NOMO-1 (cell line): ENCODE measurements around the gene AGXT2.
"Not testable (repeated sequence)": the region's sequence is repeated elsewhere in the genome, so short reads cannot be mapped to it uniquely, and the experiment has no call there.

ENCODE experiments used
- DNase-seq, 2 experiments: peaks; one replicate each; lab custom pipeline; 2025; ENCODE audit not compliant: unreplicated experiment in 2 of 2; lab: John Stamatoyannopoulos, UW

The AGXT2 gene

DNA sequence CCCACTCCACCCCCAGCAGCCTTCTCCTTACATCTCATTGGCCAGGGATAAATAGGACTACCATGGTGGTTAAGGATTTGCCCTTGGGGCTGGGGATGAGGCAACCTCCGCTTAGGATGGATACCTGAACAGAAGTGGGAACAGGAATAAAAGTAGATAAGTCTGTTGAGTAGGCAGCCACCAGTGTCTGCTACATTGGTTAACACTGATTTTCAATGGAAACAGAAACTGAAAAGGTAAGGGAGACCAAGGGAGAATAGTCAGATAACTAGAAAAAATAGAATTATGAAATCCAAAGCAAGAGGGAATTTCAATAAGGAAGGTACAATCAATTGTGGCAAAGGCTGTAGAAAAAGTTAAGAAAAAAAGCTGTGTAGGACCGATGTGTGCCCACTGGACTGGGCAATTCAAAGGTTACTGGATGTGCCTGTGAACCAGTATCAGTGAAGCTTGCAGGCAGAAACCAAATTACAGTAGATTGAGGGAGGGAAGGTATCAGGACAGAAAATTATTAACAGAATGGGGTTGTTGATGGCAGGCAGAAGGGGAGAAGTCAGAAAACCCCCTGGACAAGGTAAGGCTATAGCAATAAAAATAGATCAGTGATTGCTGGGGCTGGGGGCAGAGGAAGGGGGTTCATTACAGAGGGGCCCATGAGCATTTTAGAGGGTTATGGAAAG lies 69.7 kb downstream of the AGXT2 start:
- DNase-seq: no peak

DNA sequence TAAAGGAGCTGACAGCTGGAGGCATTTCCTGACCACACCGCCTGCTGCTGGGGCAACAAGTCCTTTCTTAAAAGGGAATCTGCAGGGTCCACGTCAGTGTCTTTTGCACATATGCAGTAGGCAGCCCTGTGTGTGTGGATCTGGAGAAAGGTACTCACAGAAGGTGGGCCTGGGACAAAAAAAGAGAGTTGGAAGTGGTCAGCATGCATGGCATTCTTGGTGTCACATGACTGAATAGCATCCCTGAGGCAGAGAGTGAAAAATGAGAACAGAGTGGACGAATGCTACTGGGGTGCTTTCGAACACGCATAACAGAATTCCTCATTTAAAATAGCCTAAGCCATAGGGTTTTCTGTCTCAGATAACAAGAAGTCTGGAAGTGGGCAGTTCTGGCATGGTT lies 71.4 kb downstream of the AGXT2 start:
- no peak for DNase-seq

DNA sequence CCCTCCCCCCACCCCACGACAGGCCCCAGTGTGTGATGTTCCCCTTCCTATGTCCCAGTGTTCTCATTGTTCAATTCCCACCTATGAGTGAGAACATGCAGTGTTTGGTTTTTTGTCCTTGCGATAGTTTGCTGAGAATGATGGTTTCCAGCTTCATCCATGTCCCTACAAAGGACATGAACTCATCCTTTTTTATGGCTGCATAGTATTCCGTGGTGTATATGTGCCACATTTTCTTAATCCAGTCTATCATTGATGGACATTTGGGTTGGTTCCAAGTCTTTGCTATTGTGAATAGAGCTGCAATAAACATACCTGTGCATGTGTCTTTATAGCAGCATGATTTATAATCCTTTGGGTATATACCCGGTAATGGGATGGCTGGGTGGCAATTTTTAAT lies 76.1 kb downstream of the AGXT2 start:
- not testable (repeated sequence) for DNase-seq

DNA sequence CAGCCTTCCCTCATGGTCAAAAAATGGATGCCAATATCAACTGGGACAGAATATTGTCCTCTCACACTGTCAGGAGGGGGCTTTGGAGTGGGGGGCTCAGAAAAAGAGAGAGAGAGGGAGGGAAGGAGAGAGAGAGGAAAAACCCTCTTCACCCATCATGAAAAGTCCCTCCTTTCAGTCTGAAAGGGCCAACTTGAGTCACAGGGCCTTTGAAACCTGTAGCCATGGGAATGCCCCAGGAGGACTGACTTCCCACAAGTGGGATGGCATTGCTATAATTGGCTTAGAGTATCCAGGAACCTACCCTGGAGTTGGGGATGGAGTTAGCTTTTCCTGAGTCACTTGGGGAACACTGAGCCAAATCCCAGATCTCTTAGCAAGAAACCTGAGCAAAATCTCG lies 77.2 kb downstream of the AGXT2 start:
- DNase-seq: no peak

DNA sequence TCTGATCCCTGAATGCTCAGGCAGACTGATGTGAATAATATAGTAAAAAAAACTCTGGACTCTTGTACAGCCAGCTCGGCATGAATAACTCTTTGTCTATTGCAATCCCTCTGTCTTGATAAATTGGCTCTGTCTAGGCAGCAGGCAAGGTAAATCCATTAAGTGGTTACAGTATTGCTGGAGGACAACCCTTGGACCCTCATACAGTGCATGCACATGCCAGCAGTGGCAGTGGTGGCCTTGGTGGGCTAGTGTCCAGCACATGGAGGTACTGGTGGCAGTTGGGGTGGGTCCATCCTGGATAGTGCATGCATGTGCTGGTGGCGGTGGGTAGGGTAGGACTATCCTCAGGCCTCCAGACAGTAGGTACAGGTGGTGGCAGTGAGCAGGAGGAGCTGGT lies 79.5 kb downstream of the AGXT2 start:
- no peak for DNase-seq

DNA sequence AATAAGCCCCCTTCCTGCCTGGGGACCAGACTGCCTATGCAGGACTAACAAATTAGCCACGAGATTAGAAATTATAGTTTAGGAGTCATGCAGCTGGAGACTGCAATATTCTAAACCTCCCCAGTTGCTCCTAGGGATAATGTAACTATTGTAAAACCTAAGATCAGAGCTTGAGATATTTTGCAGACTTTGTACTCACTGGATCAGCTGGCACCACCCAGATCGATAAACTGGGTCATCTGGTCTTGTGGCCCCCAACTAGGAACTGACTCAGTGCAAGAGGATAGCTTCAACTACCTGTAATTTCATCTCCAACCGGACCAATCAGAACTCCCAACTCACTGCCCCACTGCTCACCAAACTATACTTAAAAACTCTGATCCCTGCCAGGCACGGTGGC lies 80.2 kb downstream of the AGXT2 start:
- no peak for DNase-seq

DNA sequence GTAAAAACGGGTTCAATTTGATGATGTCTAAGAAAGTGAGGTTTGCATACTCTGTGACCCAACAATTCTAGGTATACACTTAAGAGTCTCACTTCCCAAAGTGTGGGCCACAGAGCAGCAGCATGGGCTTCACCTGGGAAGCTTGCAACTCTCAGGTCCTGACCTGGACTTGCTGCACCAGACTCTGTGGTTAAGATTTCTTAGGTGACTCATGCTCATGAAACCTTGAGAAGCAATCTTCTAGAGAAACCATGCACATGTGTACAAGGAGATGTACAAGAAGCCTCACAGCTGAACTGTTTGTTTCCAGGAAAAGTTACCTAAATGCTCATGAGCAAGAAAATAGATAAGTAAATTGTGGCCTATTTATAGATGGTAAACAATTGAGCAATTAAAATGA lies 88.4 kb downstream of the AGXT2 start:
- DNase-seq: no peak

DNA sequence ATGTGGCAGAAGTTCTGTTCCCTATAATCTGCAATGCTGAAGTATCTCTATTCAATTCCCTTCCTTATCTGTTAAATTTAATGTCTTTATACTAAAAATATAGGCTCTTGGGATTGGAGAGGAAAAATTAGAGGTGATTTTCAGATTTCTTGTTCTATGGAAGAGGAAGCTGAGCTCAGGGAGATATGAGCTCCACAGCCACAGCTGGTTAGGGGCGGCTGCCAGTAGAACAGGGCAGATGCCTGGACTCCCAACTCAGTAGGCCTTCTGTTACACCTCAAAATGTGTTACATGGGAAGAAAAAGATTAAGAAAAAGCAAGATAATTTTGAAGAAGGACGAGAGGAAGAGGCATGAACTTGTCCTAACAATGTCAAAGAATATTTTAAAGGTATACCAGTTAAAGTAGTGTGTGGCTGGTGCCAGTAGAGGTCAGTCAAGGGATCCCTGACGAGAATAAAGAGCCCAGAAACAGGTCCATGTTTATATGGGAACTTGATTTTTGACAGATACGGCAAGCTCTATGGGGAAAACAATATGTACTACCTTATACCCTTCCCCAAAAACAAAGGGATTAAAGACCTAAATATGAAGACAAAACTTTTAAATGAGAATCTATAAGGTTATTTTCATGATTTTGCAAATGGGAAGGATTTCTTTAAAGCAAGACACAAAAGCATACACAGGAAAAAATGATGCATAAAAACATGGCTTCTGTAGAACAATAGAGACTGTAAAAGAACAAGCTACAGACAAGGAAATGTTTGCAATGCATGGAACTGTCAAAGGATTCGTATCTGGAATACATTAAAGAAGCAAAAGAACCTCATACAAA lies 89.7 kb downstream of the AGXT2 start:
- DNase-seq: peak in 1 of 2 experiments; percentile 42

DNA sequence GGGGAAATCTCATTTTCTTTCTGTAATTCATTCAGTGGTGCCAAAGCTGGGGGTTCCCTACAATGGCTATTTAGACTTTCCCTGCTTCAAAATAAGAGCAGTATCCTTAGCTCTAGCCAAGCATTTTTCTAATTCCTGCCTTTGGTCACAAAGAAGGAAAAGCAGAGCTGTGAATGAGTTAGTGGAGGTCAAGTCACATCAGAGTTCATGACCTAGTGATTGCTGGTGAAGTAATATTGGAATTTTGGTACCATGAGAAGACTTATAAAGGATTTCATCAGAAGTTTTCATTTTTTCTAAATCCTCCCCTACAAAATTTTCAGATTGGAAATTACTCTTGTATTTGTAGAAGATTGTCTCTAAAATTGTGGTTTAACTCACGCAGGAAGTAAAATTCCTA lies 90.4 kb downstream of the AGXT2 start:
- no peak for DNase-seq
